BE2C (cell line): ENCODE results near the gene TRPV5.

ENCODE experiments used
- DNase-seq: peaks from one replicate; pipeline ENCODE4 v3.0.0-alpha.2; 2020
- H3K27me3 ChIP-seq: fragments of 250-450 bp; sonication (Bioruptor Pico); 2 replicates; pipeline ENCODE4 v1.5.1; 2020; ENCODE audit warnings: mild to moderate bottlenecking
- H3K36me3 ChIP-seq: fragments of 250-450 bp; sonication (Bioruptor Pico); 2 replicates; pipeline ENCODE4 v1.5.1; 2020; ENCODE audit warnings: mild to moderate bottlenecking
- H3K4me1 ChIP-seq: fragments of 250-450 bp; sonication (Bioruptor Pico); 2 replicates; pipeline ENCODE4 v1.5.1; 2020
- H3K4me3 ChIP-seq: 2 replicates; pipeline ENCODE4 v1.5.1; 2011; ENCODE audit warnings: low read depth, low read length
- H3K9me3 ChIP-seq: fragments of 250-450 bp; sonication (Bioruptor Pico); 2 replicates; pipeline ENCODE4 v1.5.1; 2020
- TF ChIP-seq, protein P1 (sequence below): IDR thresholded peaks from 2 replicates; pipeline ENCODE4 v1.5.1; 2012; ENCODE audit warnings: mild to moderate bottlenecking, low read depth, low read length

TRPV5 gene

DNA sequence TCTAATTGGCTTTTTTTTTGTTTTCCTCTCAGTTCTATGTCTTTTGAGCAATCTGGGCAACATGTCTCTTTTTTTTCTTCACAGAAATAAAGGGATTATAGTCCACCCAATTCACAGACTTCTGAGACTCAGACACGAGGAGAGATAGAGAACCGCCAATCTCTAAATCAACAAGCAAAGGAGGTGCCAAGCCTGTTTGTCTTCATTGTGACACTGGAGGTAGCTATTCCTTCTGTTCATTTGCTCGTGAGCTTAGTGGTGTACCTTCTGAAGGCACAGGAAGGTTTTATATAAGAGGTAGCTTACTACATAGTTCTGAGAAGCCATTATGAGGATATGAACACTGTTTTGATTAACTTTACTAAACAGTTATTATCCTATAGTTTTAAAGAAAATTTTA, 72.6 kb downstream of the TRPV5 start:
- no peaks in the 10 kb centered on the region for H3K9me3 ChIP-seq
- DNase-seq: no peak
- H3K4me1 ChIP-seq: no peaks in the 10 kb centered on the region
- TF ChIP-seq, protein P1, sequence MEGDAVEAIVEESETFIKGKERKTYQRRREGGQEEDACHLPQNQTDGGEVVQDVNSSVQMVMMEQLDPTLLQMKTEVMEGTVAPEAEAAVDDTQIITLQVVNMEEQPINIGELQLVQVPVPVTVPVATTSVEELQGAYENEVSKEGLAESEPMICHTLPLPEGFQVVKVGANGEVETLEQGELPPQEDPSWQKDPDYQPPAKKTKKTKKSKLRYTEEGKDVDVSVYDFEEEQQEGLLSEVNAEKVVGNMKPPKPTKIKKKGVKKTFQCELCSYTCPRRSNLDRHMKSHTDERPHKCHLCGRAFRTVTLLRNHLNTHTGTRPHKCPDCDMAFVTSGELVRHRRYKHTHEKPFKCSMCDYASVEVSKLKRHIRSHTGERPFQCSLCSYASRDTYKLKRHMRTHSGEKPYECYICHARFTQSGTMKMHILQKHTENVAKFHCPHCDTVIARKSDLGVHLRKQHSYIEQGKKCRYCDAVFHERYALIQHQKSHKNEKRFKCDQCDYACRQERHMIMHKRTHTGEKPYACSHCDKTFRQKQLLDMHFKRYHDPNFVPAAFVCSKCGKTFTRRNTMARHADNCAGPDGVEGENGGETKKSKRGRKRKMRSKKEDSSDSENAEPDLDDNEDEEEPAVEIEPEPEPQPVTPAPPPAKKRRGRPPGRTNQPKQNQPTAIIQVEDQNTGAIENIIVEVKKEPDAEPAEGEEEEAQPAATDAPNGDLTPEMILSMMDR: no peak
- H3K4me3 ChIP-seq: no peak overlapping the region
- H3K27me3 ChIP-seq: peaks cover 2% of the 10 kb centered on the region; the same call in 1 of the 2 replicates
- H3K36me3 ChIP-seq: no peaks in the 10 kb centered on the region

GRCh38 chr7:142859829-142860228, 73.7 kb downstream of the TRPV5 start:
- Histone ChIP-seq H3K4me1 (no peaks in the 10 kb centered on the region), H3K9me3 (no peaks in the 10 kb centered on the region), H3K27me3 (peaks cover 11% of the 10 kb centered on the region), H3K36me3 (no peaks in the 10 kb centered on the region), H3K4me3 (no peak overlapping the region)
- TF ChIP-seq, protein P1: no peak
- DNase-seq: no peak

- TF ChIP-seq, protein P1: no peak
- Histone ChIP-seq H3K36me3 (no peaks in the 10 kb centered on the region), H3K4me1 (no peaks in the 10 kb centered on the region), H3K4me3 (no peak overlapping the region), H3K9me3 (no peaks in the 10 kb centered on the region), H3K27me3 (peaks cover 15% of the 10 kb centered on the region)
- no peak for DNase-seq
Observed at GRCh38 chr7:142859411-142859810, 74.1 kb downstream of the TRPV5 start.
